ENCODE results near the gene HPGD. TPM values are rescaled to one million over a fixed set of nuclear protein-coding genes. Genes with fewer than 3 reads are reported as not detected.
"Not testable (repeated sequence)": the region's sequence is repeated elsewhere in the genome, so short reads cannot be mapped to it uniquely, and the experiment has no call there.

HPGD gene
- total and polyA plus RNA-seq, 4 donors: 19.8 to 144 (median 40.4) TPM

GRCh38 chr4:174495626-174496025 is 26.7 kb downstream of the HPGD start:
- no peak overlapping the region for H3K4me3 ChIP-seq
- H3K9me3 ChIP-seq (ENCODE audit: control insufficient read depth in 4 of 4, insufficient read depth in 3 of 4, low read length in 3 of 4): no peaks in the 10 kb centered on the region
- H3K27me3 ChIP-seq (ENCODE audit: control insufficient read depth in 3 of 3, insufficient read depth in 3 of 3, low read length in 2 of 3): no peaks in the 10 kb centered on the region
- no peak overlapping the region for H3K9ac ChIP-seq (ENCODE audit: insufficient read depth in 1 of 2, low read length in 2 of 2)
- H3K4me1 ChIP-seq (ENCODE audit: control insufficient read depth in 5 of 5, insufficient read depth in 5 of 5, low read length in 5 of 5): peaks cover 0 to 3% (median 0%) of the 10 kb centered on the region in 5 donors
- DNase-seq (no peak), ATAC-seq (ENCODE audit: insufficient read depth, low FRiP score) (no peak)
- 58% methylated on average over 2 of the region's 2 CpGs for WGBS, 2 donors
- no peak overlapping the region for H3K27ac ChIP-seq (ENCODE audit: low read depth in 1 of 2, low read length in 1 of 2)
- peaks cover 0 to 1% (median 0%) of the 10 kb centered on the region in 4 donors for H3K36me3 ChIP-seq (ENCODE audit: control insufficient read depth in 4 of 4, insufficient read depth in 4 of 4, low read length in 4 of 4)
- TF ChIP-seq CTCF (IDR thresholded peaks at IDR 0.05; ENCODE audit: control extremely low read depth, extremely low read depth): no peak

- no peak for DNase-seq
- H3K36me3 ChIP-seq (ENCODE audit: control insufficient read depth in 4 of 4, insufficient read depth in 4 of 4, low read length in 4 of 4): peaks cover 0 to 1% (median 0%) of the 10 kb centered on the region in 4 donors
- no peaks in the 10 kb centered on the region for H3K27me3 ChIP-seq (ENCODE audit: control insufficient read depth in 3 of 3, insufficient read depth in 3 of 3, low read length in 2 of 3)
- WGBS, 2 donors: 71 to 81% methylated on average over 3 of the region's 3 CpGs
- TF ChIP-seq CTCF (IDR thresholded peaks at IDR 0.05; ENCODE audit: control extremely low read depth, extremely low read depth): no peak
- no peak overlapping the region for H3K4me3 ChIP-seq
- peaks cover 0 to 3% (median 0%) of the 10 kb centered on the region in 5 donors for H3K4me1 ChIP-seq (ENCODE audit: control insufficient read depth in 5 of 5, insufficient read depth in 5 of 5, low read length in 5 of 5)
- no peaks in the 10 kb centered on the region for H3K9me3 ChIP-seq (ENCODE audit: control insufficient read depth in 4 of 4, insufficient read depth in 3 of 4, low read length in 3 of 4)
- H3K27ac ChIP-seq (ENCODE audit: low read depth in 1 of 2, low read length in 1 of 2): no peak overlapping the region
- no peak overlapping the region for H3K9ac ChIP-seq (ENCODE audit: insufficient read depth in 1 of 2, low read length in 2 of 2)
- ATAC-seq (ENCODE audit: insufficient read depth, low FRiP score): no peak
These were observed 27.6 kb downstream of the HPGD start for GRCh38 chr4:174494726-174495125.

DNA sequence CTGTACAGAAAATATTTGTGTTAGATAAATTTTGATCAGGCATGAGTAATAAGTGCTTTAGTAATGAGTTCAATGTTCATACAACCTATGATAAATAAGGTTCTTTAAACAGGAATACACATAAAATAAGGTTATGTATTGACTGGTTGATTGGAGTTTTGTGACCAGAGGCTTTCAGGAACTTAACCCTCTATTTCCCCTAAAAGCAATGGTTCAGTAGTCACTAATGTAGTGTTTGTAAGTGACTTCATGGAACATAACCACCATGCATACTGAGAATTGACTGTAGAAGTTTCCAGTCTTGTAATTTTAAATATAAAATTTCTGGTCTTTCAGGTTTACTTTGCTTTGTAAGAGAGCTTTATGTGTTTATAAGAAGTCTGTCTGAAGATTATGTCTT is 28.1 kb downstream of the HPGD start:
- Histone ChIP-seq H3K4me3 (no peak overlapping the region), H3K9ac (ENCODE audit: insufficient read depth in 1 of 2, low read length in 2 of 2) (no peak overlapping the region), H3K36me3 (ENCODE audit: control insufficient read depth in 4 of 4, insufficient read depth in 4 of 4, low read length in 4 of 4) (no peaks in the 10 kb centered on the region), H3K27me3 (ENCODE audit: control insufficient read depth in 3 of 3, insufficient read depth in 3 of 3, low read length in 2 of 3) (no peaks in the 10 kb centered on the region), H3K27ac (ENCODE audit: low read depth in 1 of 2, low read length in 1 of 2) (no peak overlapping the region), H3K4me1 (ENCODE audit: control insufficient read depth in 5 of 5, insufficient read depth in 5 of 5, low read length in 5 of 5) (peaks cover 0 to 3% (median 0%) of the 10 kb centered on the region in 5 donors), H3K9me3 (ENCODE audit: control insufficient read depth in 4 of 4, insufficient read depth in 3 of 4, low read length in 3 of 4) (no peaks in the 10 kb centered on the region)
- no peak for TF ChIP-seq CTCF (IDR thresholded peaks at IDR 0.05; ENCODE audit: control extremely low read depth, extremely low read depth)
- DNase-seq (no peak), ATAC-seq (ENCODE audit: insufficient read depth, low FRiP score) (no peak)

DNA sequence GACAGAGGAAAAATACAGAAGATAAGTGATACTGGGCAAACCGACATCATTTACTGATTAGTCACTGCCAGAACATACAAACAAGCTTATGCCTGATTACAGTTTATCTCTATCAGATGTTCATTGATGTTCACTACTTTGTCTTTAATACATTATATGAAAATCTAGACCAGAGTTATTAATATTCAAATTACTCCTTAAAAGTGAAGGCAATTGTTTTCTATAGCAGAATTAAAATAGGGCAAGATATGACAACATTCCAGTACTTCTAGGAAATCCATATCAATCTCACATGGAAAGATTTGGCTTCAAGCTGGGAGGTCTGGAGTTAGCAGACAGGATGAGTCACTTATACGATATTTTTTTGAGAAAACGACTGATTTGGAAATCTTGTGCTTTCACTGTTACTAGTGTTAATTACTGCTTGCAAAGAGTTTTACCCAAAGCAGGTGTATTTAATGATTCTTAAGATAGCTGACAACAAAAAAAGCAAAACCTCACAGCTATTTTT is 31.8 kb downstream of the HPGD start:
- Histone ChIP-seq H3K4me3 (no peak overlapping the region), H3K9ac (ENCODE audit: insufficient read depth in 1 of 2, low read length in 2 of 2) (no peak overlapping the region), H3K4me1 (ENCODE audit: control insufficient read depth in 5 of 5, insufficient read depth in 5 of 5, low read length in 5 of 5) (no peaks in the 10 kb centered on the region), H3K9me3 (ENCODE audit: control insufficient read depth in 4 of 4, insufficient read depth in 3 of 4, low read length in 3 of 4) (no peaks in the 10 kb centered on the region), H3K27me3 (ENCODE audit: control insufficient read depth in 3 of 3, insufficient read depth in 3 of 3, low read length in 2 of 3) (no peaks in the 10 kb centered on the region), H3K36me3 (ENCODE audit: control insufficient read depth in 4 of 4, insufficient read depth in 4 of 4, low read length in 4 of 4) (no peaks in the 10 kb centered on the region), H3K27ac (ENCODE audit: low read depth in 1 of 2, low read length in 1 of 2) (no peak overlapping the region)
- no peak for TF ChIP-seq CTCF (IDR thresholded peaks at IDR 0.05; ENCODE audit: control extremely low read depth, extremely low read depth)
- DNase-seq (peak in 1 of 3 donors; percentile 1), ATAC-seq (ENCODE audit: insufficient read depth, low FRiP score) (no peak)
- 60 to 73% methylated on average over 3 of the region's 3 CpGs for WGBS, 2 donors

- ATAC-seq (ENCODE audit: insufficient read depth, low FRiP score); H3K27me3 ChIP-seq (ENCODE audit: control insufficient read depth in 3 of 3, insufficient read depth in 3 of 3, low read length in 2 of 3); H3K4me3 ChIP-seq; H3K9me3 ChIP-seq (ENCODE audit: control insufficient read depth in 4 of 4, insufficient read depth in 3 of 4, low read length in 3 of 4); H3K27ac ChIP-seq (ENCODE audit: low read depth in 1 of 2, low read length in 1 of 2); H3K4me1 ChIP-seq (ENCODE audit: control insufficient read depth in 5 of 5, insufficient read depth in 5 of 5, low read length in 5 of 5); H3K9ac ChIP-seq (ENCODE audit: insufficient read depth in 1 of 2, low read length in 2 of 2); DNase-seq; H3K36me3 ChIP-seq (ENCODE audit: control insufficient read depth in 4 of 4, insufficient read depth in 4 of 4, low read length in 4 of 4): not testable (repeated sequence)
- 89 to 95% methylated on average over 10 of the region's 10 CpGs for WGBS, 2 donors
These were observed 33.9 kb downstream of the HPGD start for GRCh38 chr4:174488368-174488767.

All from lung (tissue), 12 donors.